GM12873 (cell line): ENCODE measurements around the gene IRF8.

ENCODE experiments used
- TF ChIP-seq, protein P1 (sequence below): IDR thresholded peaks from 2 replicates; pipeline ENCODE4 v1.5.1; 2012; ENCODE audit warnings: low read depth, mild to moderate bottlenecking, moderate library complexity, low read length, control low read depth; ENCODE audit not compliant: insufficient read depth; ENCODE audit errors: missing control alignments

Gene IRF8

DNA sequence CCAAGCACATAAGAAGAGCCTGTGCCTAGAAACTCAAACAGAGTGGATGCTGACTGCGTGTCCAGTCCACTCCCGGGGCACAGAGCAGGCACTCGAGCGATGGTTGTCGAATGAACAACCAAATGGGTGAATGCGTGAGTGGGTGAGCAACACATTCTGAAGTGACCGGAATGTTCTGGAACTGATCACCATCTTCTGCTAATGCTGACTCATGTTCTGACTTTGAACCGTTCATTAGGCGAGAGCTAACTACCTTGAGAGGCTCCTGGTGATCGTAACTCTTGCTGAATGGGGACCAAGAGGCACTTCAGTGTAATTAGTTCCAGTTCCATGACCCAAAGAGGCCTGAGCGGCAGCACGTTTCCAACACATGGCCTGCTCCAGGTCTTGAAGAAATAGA lies 37.9 kb downstream of the IRF8 start:
- TF ChIP-seq, protein P1, sequence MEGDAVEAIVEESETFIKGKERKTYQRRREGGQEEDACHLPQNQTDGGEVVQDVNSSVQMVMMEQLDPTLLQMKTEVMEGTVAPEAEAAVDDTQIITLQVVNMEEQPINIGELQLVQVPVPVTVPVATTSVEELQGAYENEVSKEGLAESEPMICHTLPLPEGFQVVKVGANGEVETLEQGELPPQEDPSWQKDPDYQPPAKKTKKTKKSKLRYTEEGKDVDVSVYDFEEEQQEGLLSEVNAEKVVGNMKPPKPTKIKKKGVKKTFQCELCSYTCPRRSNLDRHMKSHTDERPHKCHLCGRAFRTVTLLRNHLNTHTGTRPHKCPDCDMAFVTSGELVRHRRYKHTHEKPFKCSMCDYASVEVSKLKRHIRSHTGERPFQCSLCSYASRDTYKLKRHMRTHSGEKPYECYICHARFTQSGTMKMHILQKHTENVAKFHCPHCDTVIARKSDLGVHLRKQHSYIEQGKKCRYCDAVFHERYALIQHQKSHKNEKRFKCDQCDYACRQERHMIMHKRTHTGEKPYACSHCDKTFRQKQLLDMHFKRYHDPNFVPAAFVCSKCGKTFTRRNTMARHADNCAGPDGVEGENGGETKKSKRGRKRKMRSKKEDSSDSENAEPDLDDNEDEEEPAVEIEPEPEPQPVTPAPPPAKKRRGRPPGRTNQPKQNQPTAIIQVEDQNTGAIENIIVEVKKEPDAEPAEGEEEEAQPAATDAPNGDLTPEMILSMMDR: no peak

DNA sequence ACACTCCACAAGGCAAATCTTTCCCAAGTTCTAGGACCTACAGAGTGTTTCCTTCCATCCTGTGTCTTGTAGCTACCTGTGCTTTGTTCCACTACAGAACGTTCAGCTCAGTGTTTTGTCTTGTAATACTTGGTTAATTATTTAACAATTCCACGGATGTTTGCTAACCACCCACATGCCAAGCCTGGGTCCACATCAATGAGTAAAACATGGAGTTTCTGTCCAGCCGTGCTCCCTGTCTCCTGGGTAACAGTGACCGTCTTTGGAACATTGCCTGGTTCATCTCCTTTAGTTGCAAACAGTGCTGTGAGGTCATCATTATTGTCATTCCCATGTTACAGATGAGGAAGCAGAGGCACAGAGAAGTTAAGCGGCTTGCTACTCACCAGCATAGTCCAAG lies 41.3 kb downstream of the IRF8 start:
- TF ChIP-seq, protein P1: no peak

DNA sequence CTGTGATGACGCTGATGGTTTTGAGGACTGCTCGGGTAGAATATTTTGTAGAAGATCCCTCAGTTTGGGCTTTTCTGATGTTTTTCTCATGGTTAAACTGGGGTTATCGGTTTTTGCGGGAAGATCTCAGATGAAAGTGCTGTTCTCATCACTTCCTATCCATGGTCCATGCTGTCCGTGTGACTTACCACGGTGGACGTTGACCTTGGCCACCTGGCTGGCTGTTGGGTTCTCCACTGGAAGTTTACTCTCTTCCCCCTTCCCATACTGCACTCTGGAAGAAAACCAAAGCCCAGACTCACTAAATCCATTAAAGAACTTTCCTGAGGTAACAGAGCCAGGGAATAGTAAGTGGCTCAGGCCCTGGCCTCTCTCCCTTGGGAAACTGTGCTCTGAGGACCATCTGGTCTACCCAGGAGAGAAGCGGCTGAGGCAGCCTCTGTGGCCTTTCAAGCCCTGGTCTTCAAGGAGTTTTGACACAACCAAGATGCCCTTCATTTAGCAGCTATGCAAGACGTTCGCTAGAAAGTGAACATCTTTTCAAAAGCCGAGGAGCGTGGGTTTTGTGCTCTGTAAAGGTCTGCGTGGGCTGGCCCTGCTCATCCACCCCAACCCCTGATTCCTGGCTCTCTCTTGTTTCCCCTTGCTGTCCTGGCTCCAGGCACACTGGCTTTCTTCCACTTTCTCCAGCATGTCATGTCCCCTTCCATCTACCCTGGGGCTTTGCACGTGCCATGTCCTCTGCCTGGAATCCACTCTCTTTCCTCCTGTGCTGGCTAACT lies 43.1 kb downstream of the IRF8 start:
- TF ChIP-seq, protein P1: no peak

DNA sequence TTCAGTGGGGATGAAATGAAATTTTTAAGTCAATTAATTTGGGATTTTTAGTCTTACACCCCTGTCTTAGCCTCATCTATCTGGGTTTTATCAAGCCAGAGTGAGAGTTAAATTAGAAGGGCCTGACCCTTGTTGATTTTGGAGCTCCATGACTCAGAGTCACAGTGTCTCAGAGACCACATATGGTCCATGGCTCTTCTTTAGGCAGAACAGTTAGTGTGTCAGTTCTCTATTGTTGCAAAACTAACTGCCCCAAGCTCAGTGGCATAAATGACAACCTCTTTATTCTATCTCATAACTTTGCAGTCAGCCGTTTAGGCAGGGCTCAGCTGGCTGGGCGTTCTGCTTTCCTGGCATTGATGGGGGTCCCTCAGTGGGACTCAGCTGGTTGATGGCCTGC lies 44.7 kb downstream of the IRF8 start:
- TF ChIP-seq, protein P1: no peak

DNA sequence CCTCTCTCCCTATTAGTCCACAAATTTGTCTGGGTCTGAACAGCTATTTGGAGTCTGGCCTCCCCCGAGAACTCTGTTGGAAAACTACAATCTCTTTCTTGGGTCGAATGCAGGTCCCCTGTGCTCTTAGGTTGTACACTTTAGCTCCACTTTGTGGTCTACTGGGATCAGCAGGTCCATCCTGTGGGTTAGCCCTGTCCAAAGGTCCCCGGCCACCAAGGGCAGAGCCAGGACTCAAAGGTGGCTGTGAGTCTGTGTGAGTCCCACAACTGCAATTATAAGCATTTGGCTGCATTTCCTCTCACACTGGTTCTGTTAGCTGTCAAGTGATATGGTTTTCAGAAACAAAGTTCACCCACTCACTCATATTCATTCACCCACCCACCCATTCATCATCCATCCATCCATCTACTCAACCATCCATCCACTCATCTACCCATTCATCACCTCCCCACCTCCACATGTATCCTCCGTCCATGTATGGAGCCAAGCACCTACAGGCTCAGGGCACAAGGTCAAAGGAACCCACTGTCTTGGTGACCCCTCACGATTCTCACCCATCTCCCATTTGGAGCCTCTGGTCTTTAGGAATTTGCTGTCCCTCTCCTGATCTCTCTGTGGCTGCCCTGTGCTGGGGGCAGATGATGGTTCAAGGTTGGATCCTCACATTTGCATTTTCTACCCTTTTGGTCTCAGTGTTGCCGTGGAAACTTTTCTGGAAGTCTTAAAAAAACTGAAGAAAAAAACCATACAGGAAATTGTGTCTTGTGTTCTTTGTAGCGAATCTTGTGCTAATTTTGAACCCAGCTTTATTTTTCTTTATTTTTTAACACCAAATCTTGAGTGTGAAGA lies 45.8 kb downstream of the IRF8 start:
- TF ChIP-seq, protein P1: no peak

DNA sequence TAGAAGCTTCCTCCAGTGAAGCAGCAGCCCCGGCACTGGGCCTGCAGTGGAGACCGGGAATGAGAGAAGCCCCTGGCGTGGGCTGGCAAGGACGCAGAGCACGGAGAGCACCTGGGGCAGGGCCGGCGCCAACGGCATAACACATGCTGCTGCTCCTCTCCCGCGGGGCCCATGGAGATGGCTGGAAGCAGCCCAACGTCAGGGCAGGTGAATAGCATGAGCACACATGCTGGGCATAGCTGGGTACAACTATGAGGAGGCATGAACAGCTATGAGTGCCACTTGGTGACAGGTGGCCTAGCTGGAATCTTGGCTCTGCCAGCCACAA lies 46.4 kb downstream of the IRF8 start:
- TF ChIP-seq, protein P1: no peak

DNA sequence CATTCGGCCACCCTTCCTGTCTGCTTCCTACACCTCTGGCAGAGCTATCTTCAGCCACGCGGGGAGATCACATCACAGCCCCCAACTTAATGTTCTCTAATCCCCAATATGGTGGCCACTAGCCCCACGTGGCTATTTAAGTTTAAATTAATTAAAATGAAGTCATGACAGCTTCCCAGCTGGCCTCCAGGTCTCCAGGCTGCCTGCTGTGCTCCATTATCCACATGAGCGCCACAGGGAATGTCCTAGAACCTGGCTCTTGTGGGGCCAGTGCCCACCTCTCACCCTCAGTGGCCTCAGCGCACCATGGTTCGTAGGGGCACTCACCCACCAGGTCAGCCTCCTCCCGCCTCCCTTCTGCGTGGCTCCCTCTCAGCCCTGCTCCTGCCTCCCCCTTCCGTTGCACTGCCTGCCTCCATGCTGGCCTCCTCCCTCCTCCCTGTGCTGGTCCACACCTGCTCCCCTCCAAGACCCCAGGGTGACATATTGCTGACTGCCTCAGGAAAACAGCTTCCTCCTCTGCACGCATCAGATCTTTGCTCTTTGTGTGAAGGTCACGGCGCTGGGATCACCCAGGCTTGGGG lies 47.7 kb downstream of the IRF8 start:
- TF ChIP-seq, protein P1: no peak
